B cell (primary cell): ENCODE data around the gene RFTN2. TPM values are rescaled to one million over a fixed set of nuclear protein-coding genes. Genes with fewer than 3 reads are reported as not detected.

Experiments used
- ATAC-seq: fragments of 200-7000 bp; cut with Tn5 transposase; one replicate; pipeline ENCODE4 v1.10.0; 2021; ENCODE audit warnings: low read depth, mild to moderate bottlenecking, moderate number of reproducible peaks, moderate library complexity
- CTCF ChIA-PET: fragments of 350-600 bp; sonication (Branson Sonifier 250); formaldehyde crosslinking; loops from one replicate; lab custom pipeline; 2021; ENCODE audit warnings: antibody characterized with exemption, inconsistent platforms; lab: Charles Lee
- POLR2A ChIA-PET: fragments of 350-600 bp; sonication (Branson Sonifier 250); formaldehyde crosslinking; loops from one replicate; lab custom pipeline; 2021; ENCODE audit warnings: antibody characterized with exemption; lab: Charles Lee
- DNase-seq: peaks from one replicate; pipeline ENCODE4 v3.0.0; 2013
- H2AFZ ChIP-seq: 2 replicates; pipeline ENCODE4 v1.6.1; 2012; ENCODE audit warnings: mild to moderate bottlenecking, low read depth, low read length; ENCODE audit not compliant: insufficient read depth, poor library complexity, severe bottlenecking
- H3K27ac ChIP-seq, 2 donors: 1 replicate in 1 of 2; 2 replicates in 1 of 2; pipeline ENCODE4 v1.5.1; 2012 to 2013; ENCODE audit warnings: low read length in 2 of 2, mild to moderate bottlenecking in 2 of 2, moderate library complexity in 1 of 2
- H3K27me3 ChIP-seq, 4 experiments: fragments of 200-600 bp in 1 of 4; sonication (generic) in 1 of 4; replicated peaks in 1 of 4; 1 replicate in 2 of 4; 2 replicates in 2 of 4; pipeline versions ENCODE4 v1.6.1 to v1.7.0; 2013 to 2016; ENCODE audit warnings: low read length in 3 of 4, mild to moderate bottlenecking in 2 of 4, mixed read lengths in 1 of 4, moderate library complexity in 1 of 4; ENCODE audit not compliant: insufficient read depth in 4 of 4, control insufficient read depth in 3 of 4; ENCODE audit errors: control extremely low read depth in 1 of 4
- H3K36me3 ChIP-seq, 2 experiments: replicated peaks in 1 of 2; 1 replicate in 1 of 2; 2 replicates in 1 of 2; pipeline versions ENCODE4 v1.6.1 to v1.7.1; 2013; ENCODE audit warnings: low read length in 1 of 2; ENCODE audit not compliant: insufficient read depth in 2 of 2, control insufficient read depth in 1 of 2; ENCODE audit errors: control extremely low read depth in 1 of 2, extremely low read depth in 1 of 2
- H3K4me1 ChIP-seq, 2 donors: fragments of 200-600 bp in 1 of 2; sonication (generic) in 1 of 2; 1 replicate in 1 of 2; 2 replicates in 1 of 2; pipeline versions ENCODE4 v1.5.1 to v1.6.1; 2013 to 2017; ENCODE audit warnings: low read length in 2 of 2; ENCODE audit not compliant: control insufficient read depth in 2 of 2, insufficient read depth in 2 of 2
- H3K4me2 ChIP-seq: replicated peaks from 2 replicates; pipeline ENCODE3; 2012; ENCODE audit warnings: mild to moderate bottlenecking, low read depth, low read length; ENCODE audit not compliant: poor library complexity, severe bottlenecking
- H3K4me3 ChIP-seq, 5 experiments: fragments of 200-600 bp in 1 of 5; sonication (generic) in 1 of 5; 1 replicate in 3 of 5; 2 replicates in 2 of 5; pipeline versions ENCODE4 v1.5.1 to v1.7.0; 2011 to 2016; ENCODE audit warnings: low read length in 4 of 5, mild to moderate bottlenecking in 4 of 5, low read depth in 2 of 5, control low read depth in 1 of 5, moderate library complexity in 1 of 5; ENCODE audit not compliant: insufficient read depth in 1 of 5; ENCODE audit errors: control extremely low read depth in 1 of 5, extremely low read depth in 1 of 5
- H3K79me2 ChIP-seq: fragments of 200-600 bp; sonication (generic); one replicate; pipeline ENCODE4 v1.6.0; 2016; ENCODE audit warnings: low read length; ENCODE audit not compliant: control insufficient read depth, insufficient read depth
- H3K9ac ChIP-seq: fragments of 200-600 bp; sonication (generic); 2 replicates; pipeline ENCODE4 v1.6.1; 2017; ENCODE audit warnings: mild to moderate bottlenecking, low read length, moderate library complexity
- H3K9me3 ChIP-seq, 3 donors: one replicate each; pipeline versions ENCODE4 v1.6.1 to v1.7.1; 2013; ENCODE audit warnings: low read length in 2 of 3; ENCODE audit not compliant: control insufficient read depth in 2 of 3, insufficient read depth in 1 of 3; ENCODE audit errors: control extremely low read depth in 1 of 3
- H4K20me1 ChIP-seq: 2 replicates; pipeline ENCODE4 v1.6.0; 2012; ENCODE audit warnings: mild to moderate bottlenecking, low read length; ENCODE audit not compliant: insufficient read depth, control insufficient read depth, poor library complexity, severe bottlenecking
- H3K27ac Mint-ChIP-seq: one replicate; pipeline ENCODE4 v1.8.0; 2021; ENCODE audit warnings: mixed read lengths
- H3K27me3 Mint-ChIP-seq: one replicate; pipeline ENCODE4 v1.8.0; 2021; ENCODE audit warnings: mixed read lengths
- H3K4me1 Mint-ChIP-seq: one replicate; pipeline ENCODE4 v1.8.0; 2021; ENCODE audit warnings: mixed read lengths
- H3K4me3 Mint-ChIP-seq: one replicate; pipeline ENCODE4 v1.8.0; 2021; ENCODE audit warnings: mixed read lengths
- H3K9me3 Mint-ChIP-seq: one replicate; pipeline ENCODE4 v1.8.0; 2022; ENCODE audit warnings: mixed read lengths; ENCODE audit not compliant: insufficient read depth
- CTCF ChIP-seq: fragments of 200-600 bp; IDR thresholded peaks from one replicate; pipeline ENCODE4 v1.8.0; 2022; ENCODE audit warnings: antibody characterized with exemption, mild to moderate bottlenecking
- EZH2 ChIP-seq: IDR thresholded peaks from 2 replicates; pipeline ENCODE4 v1.6.1; 2012; ENCODE audit warnings: borderline replicate concordance, low read depth, mild to moderate bottlenecking, moderate library complexity, low read length; ENCODE audit not compliant: insufficient read depth, poor library complexity, severe bottlenecking
- WGBS: methylation state at CpG from one replicate; pipeline ENCODE4 v1.1.5; 2013; ENCODE audit warnings: missing lambda C conversion rate; ENCODE audit not compliant: insufficient coverage; 5-methylcytosine and 5-hydroxymethylcytosine counted together
- intact Hi-C: fragments of 100-400 bp; cut with micrococcal nuclease; formaldehyde crosslinking; loops from one replicate; pipeline ENCODE4 v1.10.0; 2022
- polyA plus RNA-seq: library from polyadenylated mRNA; depleted of rRNA; stranded (reverse); fragments of >200 nt; gene quantifications from 2 replicates; pipeline ENCODE4 v1.2.3, GENCODE V29; 2012
- total RNA-seq, 2 donors: library from RNA; stranded (reverse); fragments of 120-200 nt in 1 of 2; gene quantifications; 1 replicate in 1 of 2; 2 replicates in 1 of 2; pipeline versions ENCODE4 v1.2.3 to v1.2.4, GENCODE V29; 2013 to 2022

The RFTN2 gene
- total and polyA plus RNA-seq, 2 donors (not counting 1 experiment from before 2014, with no cell fraction given): not detected

- Histone ChIP-seq H3K4me3 (no peak overlapping the region), H3K27ac (no peak overlapping the region), H3K9ac (no peak overlapping the region), H3K27me3 (peaks cover 0 to 6% (median 0%) of the 10 kb centered on the region in 4 experiments), H3K79me2 (no peaks in the 10 kb centered on the region), H3K4me2 (no peak overlapping the region), H3K9me3 (no peaks in the 10 kb centered on the region), H3K4me1 (no peaks in the 10 kb centered on the region), H3K36me3 (no peaks in the 10 kb centered on the region), H2AFZ (no peak overlapping the region), H4K20me1 (no peaks in the 10 kb centered on the region)
- Mint-ChIP-seq H3K27me3 (peaks cover 7% of the 10 kb centered on the region), H3K9me3 (no peaks in the 10 kb centered on the region), H3K4me3 (no peak overlapping the region), H3K4me1 (no peaks in the 10 kb centered on the region), H3K27ac (no peak overlapping the region)
- TF ChIP-seq EZH2: no peak
- TF ChIP-seq CTCF: no peak
- DNase-seq (no peak), ATAC-seq (no peak)
- CTCF ChIA-PET: no interaction called here
- POLR2A ChIA-PET: no interaction called here
- WGBS: 86% methylated on average over 3 of the region's 7 CpGs
- intact Hi-C loops: no loop called here
Measured at GRCh38 chr2:197626965-197627625, 48.3 kb downstream of the RFTN2 start.

- Histone ChIP-seq H3K4me1 (no peaks in the 10 kb centered on the region), H3K36me3 (no peaks in the 10 kb centered on the region), H2AFZ (no peak overlapping the region), H3K9ac (no peak overlapping the region), H3K9me3 (no peaks in the 10 kb centered on the region), H3K79me2 (no peaks in the 10 kb centered on the region), H3K27ac (no peak overlapping the region), H4K20me1 (no peaks in the 10 kb centered on the region), H3K4me3 (no peak overlapping the region), H3K4me2 (no peak overlapping the region), H3K27me3 (no peaks in the 10 kb centered on the region)
- Mint-ChIP-seq H3K9me3 (no peaks in the 10 kb centered on the region), H3K4me3 (no peak overlapping the region), H3K27ac (no peak overlapping the region), H3K4me1 (no peaks in the 10 kb centered on the region), H3K27me3 (no peaks in the 10 kb centered on the region)
- no CpG with 5 or more reads among the region's 1 CpG for WGBS
- ATAC-seq (no peak), DNase-seq (no peak)
- ChIA-PET POLR2A (no interaction called here), CTCF (no interaction called here)
- TF ChIP-seq CTCF: no peak
- no peak for TF ChIP-seq EZH2
- intact Hi-C loops: no loop called here
Measured at GRCh38 chr2:197620133-197620532, 55.3 kb downstream of the RFTN2 start.
